Thoracic aorta (tissue), 2 donors: ENCODE data around the gene CGRRF1. TPM values are rescaled to one million over a fixed set of nuclear protein-coding genes. Genes with fewer than 3 reads are reported as not detected.

Experiments used
- ATAC-seq: fragments of 150-250 bp; one replicate; pipeline ENCODE4 v1.8.0; 2017; ENCODE audit warnings: low read depth; ENCODE audit not compliant: insufficient number of reproducible peaks, low FRiP score
- DNase-seq: peaks from one replicate; pipeline ENCODE4 v3.0.0-alpha.2; 2020; ENCODE audit warnings: low spot score
- H3K27ac ChIP-seq, 2 donors: fragments of 200-600 bp; sonication (generic); 1 replicate in 1 of 2; 2 replicates in 1 of 2; pipeline ENCODE4 v1.5.1; 2016; ENCODE audit warnings: mild to moderate bottlenecking in 2 of 2, moderate library complexity in 2 of 2
- H3K27me3 ChIP-seq: fragments of 200-600 bp; sonication (generic); replicated peaks from 2 replicates; pipeline ENCODE4 v1.6.0; 2016; ENCODE audit warnings: mild to moderate bottlenecking; ENCODE audit not compliant: insufficient read depth
- H3K36me3 ChIP-seq: fragments of 200-600 bp; sonication (generic); one replicate; pipeline ENCODE4 v1.5.1; 2016
- H3K4me1 ChIP-seq, 2 donors: fragments of 200-600 bp; sonication (generic); 1 replicate in 1 of 2; 2 replicates in 1 of 2; pipeline versions ENCODE4 v1.5.1 to v1.6.0; 2016; ENCODE audit warnings: low read depth in 2 of 2, mild to moderate bottlenecking in 1 of 2; ENCODE audit not compliant: control insufficient read depth in 1 of 2
- H3K4me3 ChIP-seq: fragments of 200-600 bp; sonication (generic); 2 replicates; pipeline ENCODE4 v1.5.1; 2016; ENCODE audit warnings: mild to moderate bottlenecking
- H3K9me3 ChIP-seq: fragments of 200-600 bp; sonication (generic); 2 replicates; pipeline ENCODE4 v1.5.1; 2016
- total RNA-seq, 2 donors: library from RNA; depleted of rRNA; stranded (reverse); fragments of >200 nt; gene quantifications; one replicate each; pipeline versions ENCODE4 v1.1.0 to v1.2.3, GENCODE V29; 2016
- TF ChIP-seq, protein P1 (sequence below): fragments of 200-600 bp; sonication (generic); IDR thresholded peaks from one replicate; pipeline ENCODE4 v1.5.1; 2019; ENCODE audit warnings: antibody characterized with exemption

CGRRF1 gene
- total RNA-seq, 2 donors from 2014 or later = 15.2 to 42.2 TPM

DNA sequence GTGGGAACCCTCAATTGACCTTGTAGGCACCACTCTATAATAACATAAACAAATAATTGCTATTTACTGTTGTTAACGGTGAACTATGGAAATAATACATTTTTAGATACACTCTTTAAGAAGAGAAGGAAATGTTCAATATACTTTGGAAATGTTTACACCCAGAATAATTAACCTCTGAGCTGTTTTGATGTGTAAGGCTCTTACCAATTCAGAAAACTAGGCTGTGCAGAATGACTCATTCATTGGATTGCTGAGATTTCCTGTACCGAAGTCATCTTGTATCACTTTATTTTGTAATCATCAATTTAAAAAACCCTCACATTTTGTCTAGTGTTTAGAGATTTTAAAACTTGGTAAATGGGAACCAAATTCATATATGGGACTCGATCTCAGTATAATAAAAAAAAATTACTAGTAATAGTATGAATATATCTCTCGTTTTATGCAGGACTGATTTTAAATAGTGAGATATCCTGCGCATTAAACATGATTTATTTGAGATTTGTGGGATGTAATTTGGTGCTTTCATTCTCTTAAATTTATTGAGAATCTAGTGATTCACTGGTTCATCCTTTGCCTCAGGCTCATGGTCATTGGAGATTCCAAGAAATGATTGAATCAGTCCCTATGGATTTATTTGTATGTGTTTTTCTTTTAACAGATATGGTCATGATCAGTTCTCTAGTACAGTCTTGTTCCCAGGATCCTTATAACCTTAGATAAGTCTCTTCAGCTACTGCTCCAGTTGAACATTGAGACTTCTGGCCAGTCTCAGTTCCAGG is 61.1 kb downstream of the CGRRF1 start:
- DNase-seq (no peak), ATAC-seq (no peak)
- Histone ChIP-seq H3K27ac (peak overlapping the region; percentile 99), H3K9me3 (no peaks in the 10 kb centered on the region), H3K27me3 (no peaks in the 10 kb centered on the region), H3K4me3 (peak overlapping the region; percentile 97), H3K36me3 (peaks cover 8% of the 10 kb centered on the region), H3K4me1 (peaks cover 17 to 56% of the 10 kb centered on the region in 2 donors)
- TF ChIP-seq, protein P1, sequence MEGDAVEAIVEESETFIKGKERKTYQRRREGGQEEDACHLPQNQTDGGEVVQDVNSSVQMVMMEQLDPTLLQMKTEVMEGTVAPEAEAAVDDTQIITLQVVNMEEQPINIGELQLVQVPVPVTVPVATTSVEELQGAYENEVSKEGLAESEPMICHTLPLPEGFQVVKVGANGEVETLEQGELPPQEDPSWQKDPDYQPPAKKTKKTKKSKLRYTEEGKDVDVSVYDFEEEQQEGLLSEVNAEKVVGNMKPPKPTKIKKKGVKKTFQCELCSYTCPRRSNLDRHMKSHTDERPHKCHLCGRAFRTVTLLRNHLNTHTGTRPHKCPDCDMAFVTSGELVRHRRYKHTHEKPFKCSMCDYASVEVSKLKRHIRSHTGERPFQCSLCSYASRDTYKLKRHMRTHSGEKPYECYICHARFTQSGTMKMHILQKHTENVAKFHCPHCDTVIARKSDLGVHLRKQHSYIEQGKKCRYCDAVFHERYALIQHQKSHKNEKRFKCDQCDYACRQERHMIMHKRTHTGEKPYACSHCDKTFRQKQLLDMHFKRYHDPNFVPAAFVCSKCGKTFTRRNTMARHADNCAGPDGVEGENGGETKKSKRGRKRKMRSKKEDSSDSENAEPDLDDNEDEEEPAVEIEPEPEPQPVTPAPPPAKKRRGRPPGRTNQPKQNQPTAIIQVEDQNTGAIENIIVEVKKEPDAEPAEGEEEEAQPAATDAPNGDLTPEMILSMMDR = no peak

DNA sequence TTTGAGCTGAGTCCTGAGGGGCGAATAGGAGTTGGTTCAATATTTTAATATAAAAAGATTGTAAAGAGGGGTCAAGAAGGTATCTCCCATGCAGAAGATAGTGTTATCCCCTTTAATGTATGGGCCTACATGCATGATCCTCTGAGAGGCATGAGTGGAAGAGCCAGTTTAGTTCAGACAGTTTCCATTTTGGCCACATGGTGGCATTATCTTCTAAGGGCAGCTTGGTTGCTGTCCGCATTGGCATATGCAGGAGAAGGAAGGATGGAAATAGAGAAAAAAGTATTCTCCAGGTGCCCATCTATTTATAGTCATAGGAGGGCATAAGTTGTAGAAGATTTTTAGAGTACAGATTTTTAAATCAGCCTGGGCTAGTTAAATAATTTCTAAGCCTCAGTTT is 62.6 kb downstream of the CGRRF1 start:
- Histone ChIP-seq H3K36me3 (peaks cover 8% of the 10 kb centered on the region), H3K4me3 (no peak overlapping the region), H3K4me1 (peaks cover 29 to 71% of the 10 kb centered on the region in 2 donors), H3K27me3 (no peaks in the 10 kb centered on the region), H3K27ac (no peak overlapping the region), H3K9me3 (no peaks in the 10 kb centered on the region)
- no peak for ATAC-seq
- TF ChIP-seq, protein P1 = peak; percentile 18
- DNase-seq = no peak

DNA sequence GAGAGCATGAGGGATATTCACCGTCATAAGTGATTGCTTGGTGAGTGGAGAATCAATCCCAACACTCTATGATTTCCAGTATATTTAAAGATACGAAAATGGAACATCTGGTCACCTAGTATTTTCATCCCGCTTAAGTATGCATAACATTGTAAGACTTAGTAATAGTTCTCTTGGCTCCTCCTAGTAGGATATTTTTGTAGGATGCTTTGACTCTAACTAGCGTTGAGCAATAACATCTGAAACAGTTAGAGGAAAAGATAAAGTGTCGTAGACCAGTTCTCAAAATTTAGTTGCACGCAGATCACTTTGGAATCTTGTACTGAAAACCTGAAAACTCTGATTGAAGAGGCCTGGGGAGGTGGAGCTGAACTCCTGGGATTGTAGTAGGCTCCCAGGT is 64.8 kb downstream of the CGRRF1 start:
- Histone ChIP-seq H3K4me1 (peaks cover 32 to 84% of the 10 kb centered on the region in 2 donors), H3K27me3 (no peaks in the 10 kb centered on the region), H3K27ac (peak overlapping the region; percentile 43 to 45), H3K36me3 (peaks cover 8% of the 10 kb centered on the region), H3K9me3 (no peaks in the 10 kb centered on the region), H3K4me3 (peak overlapping the region; percentile 6)
- TF ChIP-seq, protein P1 = no peak
- ATAC-seq = no peak
- DNase-seq = no peak

DNA sequence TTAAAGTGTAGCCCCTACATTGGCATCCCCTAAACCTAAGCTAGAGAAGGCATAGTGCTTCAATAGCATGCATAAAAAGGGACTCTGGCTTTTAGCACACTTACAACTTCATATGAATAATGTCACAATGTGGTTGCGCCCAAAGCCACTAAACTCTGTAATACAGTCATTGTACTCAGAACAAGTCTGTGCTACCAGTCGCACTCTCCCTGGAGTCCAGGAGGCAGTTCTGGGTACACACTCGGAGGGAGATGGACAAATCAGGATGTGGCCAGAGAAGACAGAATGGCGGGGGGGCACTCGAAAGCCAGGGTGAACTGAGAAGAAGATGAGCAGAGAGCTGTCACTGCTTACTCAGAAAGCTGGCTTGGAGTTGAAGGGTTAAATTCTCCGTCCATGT is 67.8 kb downstream of the CGRRF1 start:
- no peaks in the 10 kb centered on the region for H3K9me3 ChIP-seq
- TF ChIP-seq, protein P1 = no peak
- ATAC-seq (no peak), DNase-seq (no peak)
- H3K4me1 ChIP-seq = peaks cover 19 to 78% of the 10 kb centered on the region in 2 donors
- H3K27ac ChIP-seq = peak overlapping the region; percentile 9 to 34
- H3K4me3 ChIP-seq = no peak overlapping the region
- H3K27me3 ChIP-seq = no peaks in the 10 kb centered on the region
- no peaks in the 10 kb centered on the region for H3K36me3 ChIP-seq

DNA sequence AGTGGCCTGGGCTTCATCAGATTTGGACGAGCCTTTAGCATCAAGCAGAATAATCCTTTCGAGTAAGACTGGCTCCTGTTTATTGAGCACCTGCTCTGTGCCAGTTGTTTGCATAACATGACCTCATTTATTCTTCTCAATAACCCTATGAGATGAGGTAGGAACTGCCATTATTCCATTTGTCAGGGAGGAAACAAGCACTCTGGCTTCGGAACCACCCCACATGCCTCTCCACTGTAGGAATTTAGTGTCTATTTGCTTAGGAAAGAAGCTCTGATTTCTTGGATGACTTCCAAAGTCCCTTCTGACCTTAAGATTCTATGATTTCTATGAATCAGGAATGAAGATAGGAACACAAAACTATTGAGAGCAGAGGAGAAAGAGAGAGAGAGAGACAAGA is 68.3 kb downstream of the CGRRF1 start:
- no peaks in the 10 kb centered on the region for H3K36me3 ChIP-seq
- TF ChIP-seq, protein P1 = no peak
- DNase-seq (no peak), ATAC-seq (no peak)
- no peak overlapping the region for H3K4me3 ChIP-seq
- no peaks in the 10 kb centered on the region for H3K9me3 ChIP-seq
- peak overlapping the region in 1 of 2 donors; percentile 9 for H3K27ac ChIP-seq
- H3K4me1 ChIP-seq = peaks cover 19 to 81% of the 10 kb centered on the region in 2 donors
- no peaks in the 10 kb centered on the region for H3K27me3 ChIP-seq
